K562 (cell line): ENCODE results near the gene CCDC27. TPM values are rescaled to one million over a fixed set of nuclear protein-coding genes. Genes with fewer than 3 reads are reported as not detected.

ENCODE experiments used
- polyA plus RNA-seq, 8 experiments: library from polyadenylated mRNA; depleted of rRNA in 4 of 8; stranded (reverse) in 5 of 8; unstranded in 3 of 8; fragments of >200 nt; fragmentation: Nextera tagmentation in 2 of 8; fragmentation: Illumina TruSeq in 1 of 8; extraction: Ambion mirVana in 2 of 8; extraction: Trizol in 1 of 8; gene quantifications; 2 replicates each; pipeline versions ENCODE4 v1.2.1 to v1.2.3, GENCODE V29; 2011 to 2014; ENCODE audit warnings: inconsistent platforms in 1 of 8, missing spikeins in 1 of 8
- total RNA-seq, 7 experiments: library from RNA; depleted of rRNA in 6 of 7; stranded (reverse); fragments of >200 nt in 6 of 7; fragmentation: Illumina TruSeq in 2 of 7; extraction: Trizol in 2 of 7; gene quantifications; 2 replicates each; pipeline versions ENCODE4 v1.2.1 to v1.2.3, GENCODE V29; 2011 to 2021; ENCODE audit warnings: low replicate concordance in 1 of 7
- TF ChIP-seq, protein P1 (sequence below), 2 experiments: fragments of 450-650 bp; IDR thresholded peaks; 2 replicates each; pipeline ENCODE4 v1.6.1; 2016; ENCODE audit warnings: mild to moderate bottlenecking in 2 of 2, borderline replicate concordance in 1 of 2, low read depth in 1 of 2, moderate library complexity in 1 of 2

CCDC27 gene
- total and polyA plus RNA-seq, 9 of the 15 experiments (the other 6 are each of a cell fraction or from before 2014, with no cell fraction given): 0.01 to 0.04 TPM; not detected in 7

- TF ChIP-seq, protein P1, sequence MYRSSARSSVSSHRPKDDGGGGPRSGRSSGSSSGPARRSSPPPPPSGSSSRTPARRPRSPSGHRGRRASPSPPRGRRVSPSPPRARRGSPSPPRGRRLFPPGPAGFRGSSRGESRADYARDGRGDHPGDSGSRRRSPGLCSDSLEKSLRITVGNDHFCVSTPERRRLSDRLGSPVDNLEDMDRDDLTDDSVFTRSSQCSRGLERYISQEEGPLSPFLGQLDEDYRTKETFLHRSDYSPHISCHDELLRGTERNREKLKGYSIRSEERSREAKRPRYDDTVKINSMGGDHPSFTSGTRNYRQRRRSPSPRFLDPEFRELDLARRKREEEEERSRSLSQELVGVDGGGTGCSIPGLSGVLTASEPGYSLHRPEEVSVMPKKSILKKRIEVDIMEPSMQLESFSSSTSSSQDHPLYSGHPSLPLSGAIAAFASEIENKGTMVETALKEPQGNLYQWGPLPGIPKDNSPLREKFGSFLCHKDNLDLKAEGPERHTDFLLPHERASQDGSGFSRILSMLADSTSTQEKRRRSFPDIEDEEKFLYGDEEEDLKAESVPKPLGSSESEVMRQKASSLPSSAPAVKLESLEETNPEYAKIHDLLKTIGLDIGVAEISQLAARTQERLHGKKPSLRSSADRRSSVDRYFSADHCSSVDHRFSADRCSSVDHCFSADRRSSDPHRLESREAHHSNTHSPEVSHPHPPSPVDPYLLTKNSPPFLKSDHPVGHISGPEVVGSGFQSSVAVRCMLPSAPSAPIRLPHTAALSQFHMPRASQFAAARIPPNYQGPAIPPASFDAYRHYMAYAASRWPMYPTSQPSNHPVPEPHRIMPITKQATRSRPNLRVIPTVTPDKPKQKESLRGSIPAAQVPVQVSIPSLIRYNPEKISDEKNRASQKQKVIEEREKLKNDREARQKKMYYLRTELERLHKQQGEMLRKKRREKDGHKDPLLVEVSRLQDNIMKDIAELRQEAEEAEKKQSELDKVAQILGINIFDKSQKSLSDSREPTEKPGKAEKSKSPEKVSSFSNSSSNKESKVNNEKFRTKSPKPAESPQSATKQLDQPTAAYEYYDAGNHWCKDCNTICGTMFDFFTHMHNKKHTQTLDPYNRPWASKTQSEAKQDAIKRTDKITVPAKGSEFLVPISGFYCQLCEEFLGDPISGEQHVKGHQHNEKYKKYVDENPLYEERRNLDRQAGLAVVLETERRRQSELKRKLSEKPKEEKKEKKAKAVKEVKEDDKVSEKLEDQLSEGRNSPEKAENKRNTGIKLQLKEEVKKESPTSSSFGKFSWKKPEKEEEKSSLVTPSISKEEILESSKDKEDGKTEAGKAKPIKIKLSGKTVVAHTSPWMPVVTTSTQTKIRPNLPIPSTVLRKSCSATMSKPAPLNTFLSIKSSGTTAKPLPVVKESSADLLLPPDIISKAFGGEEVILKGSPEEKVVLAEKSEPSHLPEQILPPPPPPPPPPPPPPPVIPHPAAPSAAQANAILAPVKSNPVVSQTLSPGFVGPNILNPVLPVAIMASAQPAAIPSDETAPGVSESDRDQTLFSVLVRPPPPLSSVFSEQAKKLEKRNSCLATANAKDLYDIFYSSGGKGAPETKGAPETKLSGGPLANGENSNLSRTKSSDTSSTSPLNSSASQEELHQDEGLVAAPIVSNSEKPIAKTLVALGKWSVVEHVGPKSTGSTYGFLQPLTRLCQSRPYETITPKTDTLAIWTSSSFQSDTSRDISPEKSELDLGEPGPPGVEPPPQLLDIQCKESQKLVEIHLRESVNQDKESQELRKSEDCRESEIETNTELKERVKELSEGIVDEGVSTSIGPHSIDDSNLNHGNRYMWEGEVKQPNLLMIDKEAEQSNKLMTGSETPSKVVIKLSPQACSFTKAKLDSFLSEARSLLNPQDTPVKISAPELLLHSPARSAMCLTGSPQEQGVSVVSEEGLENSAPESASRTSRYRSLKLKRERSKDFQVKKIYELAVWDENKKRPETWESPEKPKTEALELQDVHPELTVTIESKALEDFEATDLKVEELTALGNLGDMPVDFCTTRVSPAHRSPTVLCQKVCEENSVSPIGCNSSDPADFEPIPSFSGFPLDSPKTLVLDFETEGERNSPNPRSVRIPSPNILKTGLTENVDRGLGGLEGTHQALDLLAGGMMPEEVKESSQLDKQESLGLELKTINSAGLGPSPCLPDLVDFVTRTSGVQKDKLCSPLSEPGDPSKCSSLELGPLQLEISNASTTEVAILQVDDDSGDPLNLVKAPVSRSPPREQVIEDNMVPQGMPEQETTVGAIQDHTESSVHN (IDR thresholded peaks at IDR 0.05; ENCODE audit: borderline replicate concordance in 1 of 2, low read depth in 1 of 2): no peak
These were observed 37.9 kb upstream of the CCDC27 start (continued) for GRCh38 chr1:3714284-3714741.
